Measurements from ENCODE around the gene HAPLN3. TPM values are rescaled to one million over a fixed set of nuclear protein-coding genes. Genes with fewer than 3 reads are reported as not detected.

Gene HAPLN3
- total RNA-seq, 1 donor from 2014 or later = 2.7 TPM

DNA sequence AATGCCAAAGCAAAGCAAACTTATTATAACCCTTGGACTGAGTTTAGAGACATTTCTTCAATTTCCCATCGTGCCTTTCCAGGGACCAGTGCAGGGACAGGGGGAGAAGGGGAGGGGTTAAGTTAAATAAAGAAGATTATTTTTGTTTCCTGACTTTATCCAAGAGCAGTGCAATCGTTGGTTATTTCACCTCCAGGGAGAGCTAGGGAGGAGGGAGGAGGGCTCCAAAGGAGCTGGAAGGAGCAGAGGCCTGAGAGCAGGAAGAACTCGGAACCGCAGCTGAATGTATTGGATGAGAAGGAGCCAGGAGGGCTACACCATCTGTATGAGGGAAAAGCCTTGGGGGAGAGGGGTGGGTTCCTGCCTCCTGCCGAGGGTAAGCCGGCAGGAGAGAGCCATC, 20.7 kb downstream of the HAPLN3 start:
- H3K27ac Mint-ChIP-seq = no peak overlapping the region

GRCh38 chr15:88874275-88874674, 21.1 kb downstream of the HAPLN3 start:
- TF ChIP-seq EZH2phosphoT487 (IDR thresholded peaks at IDR 0.05) = no peak
- TF ChIP-seq, protein P1, sequence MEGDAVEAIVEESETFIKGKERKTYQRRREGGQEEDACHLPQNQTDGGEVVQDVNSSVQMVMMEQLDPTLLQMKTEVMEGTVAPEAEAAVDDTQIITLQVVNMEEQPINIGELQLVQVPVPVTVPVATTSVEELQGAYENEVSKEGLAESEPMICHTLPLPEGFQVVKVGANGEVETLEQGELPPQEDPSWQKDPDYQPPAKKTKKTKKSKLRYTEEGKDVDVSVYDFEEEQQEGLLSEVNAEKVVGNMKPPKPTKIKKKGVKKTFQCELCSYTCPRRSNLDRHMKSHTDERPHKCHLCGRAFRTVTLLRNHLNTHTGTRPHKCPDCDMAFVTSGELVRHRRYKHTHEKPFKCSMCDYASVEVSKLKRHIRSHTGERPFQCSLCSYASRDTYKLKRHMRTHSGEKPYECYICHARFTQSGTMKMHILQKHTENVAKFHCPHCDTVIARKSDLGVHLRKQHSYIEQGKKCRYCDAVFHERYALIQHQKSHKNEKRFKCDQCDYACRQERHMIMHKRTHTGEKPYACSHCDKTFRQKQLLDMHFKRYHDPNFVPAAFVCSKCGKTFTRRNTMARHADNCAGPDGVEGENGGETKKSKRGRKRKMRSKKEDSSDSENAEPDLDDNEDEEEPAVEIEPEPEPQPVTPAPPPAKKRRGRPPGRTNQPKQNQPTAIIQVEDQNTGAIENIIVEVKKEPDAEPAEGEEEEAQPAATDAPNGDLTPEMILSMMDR (IDR thresholded peaks at IDR 0.05) = no peak
- TF ChIP-seq EZH2 (IDR thresholded peaks at IDR 0.05) = no peak
- Histone ChIP-seq H3K9ac (no peak overlapping the region), H3K79me2 (ENCODE audit: low read depth) (no peaks in the 10 kb centered on the region), H3K4me2 (no peak overlapping the region), H3K4me1 (no peaks in the 10 kb centered on the region), H3K27me3 (no peaks in the 10 kb centered on the region), H3K9me3 (ENCODE audit: low read depth) (no peaks in the 10 kb centered on the region), H3K27ac (no peak overlapping the region), H3K4me3 (no peak overlapping the region), H4K20me1 (ENCODE audit: low read depth) (no peaks in the 10 kb centered on the region), H3K36me3 (no peaks in the 10 kb centered on the region), H3F3A (ENCODE audit: low read depth) (no peaks in the 10 kb centered on the region), H2AFZ (replicated peaks) (no peak overlapping the region)
- Mint-ChIP-seq H3K4me1 (no peaks in the 10 kb centered on the region), H3K4me3 (no peak overlapping the region), H3K27ac (peak overlapping the region; percentile 70), H3K27me3 (ENCODE audit: insufficient read depth, low read depth) (peaks cover 6% of the 10 kb centered on the region), H3K9me3 (peaks cover 6% of the 10 kb centered on the region), H3K36me3 (no peaks in the 10 kb centered on the region)
- no peak for DNase-seq (ENCODE audit: low spot score)

More for the DNA sequence above, 20.7 kb downstream of the HAPLN3 start:
- Mint-ChIP-seq H3K27me3 (ENCODE audit: insufficient read depth, low read depth) (peaks cover 6% of the 10 kb centered on the region), H3K4me3 (no peak overlapping the region), H3K9me3 (peaks cover 6% of the 10 kb centered on the region), H3K4me1 (no peaks in the 10 kb centered on the region), H3K36me3 (no peaks in the 10 kb centered on the region)
- no peaks in the 10 kb centered on the region for H3K27me3 ChIP-seq
- H4K20me1 ChIP-seq (ENCODE audit: low read depth) = no peaks in the 10 kb centered on the region
- no peak overlapping the region for H3K9ac ChIP-seq
- no peak for TF ChIP-seq EZH2phosphoT487 (IDR thresholded peaks at IDR 0.05)
- no peak for TF ChIP-seq EZH2 (IDR thresholded peaks at IDR 0.05)
- TF ChIP-seq, protein P1 (IDR thresholded peaks at IDR 0.05) = no peak
- no peaks in the 10 kb centered on the region for H3K79me2 ChIP-seq (ENCODE audit: low read depth)
- DNase-seq (ENCODE audit: low spot score) = no peak
- no peak overlapping the region for H2AFZ ChIP-seq (replicated peaks)
- no peak overlapping the region for H3K4me3 ChIP-seq
- no peak overlapping the region for H3K27ac ChIP-seq
- no peaks in the 10 kb centered on the region for H3K4me1 ChIP-seq
- no peaks in the 10 kb centered on the region for H3K36me3 ChIP-seq
- H3K4me2 ChIP-seq = no peak overlapping the region
- no peaks in the 10 kb centered on the region for H3K9me3 ChIP-seq (ENCODE audit: low read depth)
- no peaks in the 10 kb centered on the region for H3F3A ChIP-seq (ENCODE audit: low read depth)

DNA sequence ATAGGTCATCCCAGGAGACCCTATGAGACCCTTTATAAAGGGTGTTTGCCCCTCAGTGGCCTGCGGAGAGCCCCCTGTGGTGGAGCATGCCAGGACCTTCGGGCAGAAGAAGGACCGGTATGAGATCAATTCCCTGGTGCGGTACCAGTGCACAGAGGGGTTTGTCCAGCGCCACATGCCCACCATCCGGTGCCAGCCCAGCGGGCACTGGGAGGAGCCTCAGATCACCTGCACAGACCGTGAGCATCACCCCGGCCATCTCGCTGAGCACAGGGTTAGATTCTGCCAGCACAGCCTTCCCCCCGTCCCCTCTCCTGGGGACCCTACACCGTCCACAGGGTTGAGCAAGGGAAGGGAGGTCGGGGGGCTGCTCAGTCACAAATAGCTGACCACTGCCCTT, 21.6 kb downstream of the HAPLN3 start:
- no peak overlapping the region for H3K27ac Mint-ChIP-seq
- H3K27me3 Mint-ChIP-seq (ENCODE audit: insufficient read depth, low read depth) = peaks cover 6% of the 10 kb centered on the region
- H3K9ac ChIP-seq = no peak overlapping the region
- H3K9me3 Mint-ChIP-seq = peaks cover 6% of the 10 kb centered on the region
- H4K20me1 ChIP-seq (ENCODE audit: low read depth) = no peaks in the 10 kb centered on the region
- H3K4me2 ChIP-seq = no peak overlapping the region
- H3K4me3 ChIP-seq = no peak overlapping the region
- H3K4me1 ChIP-seq = no peaks in the 10 kb centered on the region
- H3K9me3 ChIP-seq (ENCODE audit: low read depth) = no peaks in the 10 kb centered on the region
- H3K36me3 ChIP-seq = no peaks in the 10 kb centered on the region
- no peaks in the 10 kb centered on the region for H3K36me3 Mint-ChIP-seq
- no peak overlapping the region for H3K27ac ChIP-seq
- H3K27me3 ChIP-seq = no peaks in the 10 kb centered on the region
- no peaks in the 10 kb centered on the region for H3F3A ChIP-seq (ENCODE audit: low read depth)
- no peak for DNase-seq (ENCODE audit: low spot score)
- H3K4me3 Mint-ChIP-seq = no peak overlapping the region
- no peak for TF ChIP-seq EZH2 (IDR thresholded peaks at IDR 0.05)
- TF ChIP-seq EZH2phosphoT487 (IDR thresholded peaks at IDR 0.05) = no peak
- TF ChIP-seq, protein P1 (IDR thresholded peaks at IDR 0.05) = no peak
- H2AFZ ChIP-seq (replicated peaks) = no peak overlapping the region
- H3K4me1 Mint-ChIP-seq = no peaks in the 10 kb centered on the region
- H3K79me2 ChIP-seq (ENCODE audit: low read depth) = no peaks in the 10 kb centered on the region
